Measurements from ENCODE around the gene FCN3. TPM values are rescaled to one million over a fixed set of nuclear protein-coding genes. Genes with fewer than 3 reads are reported as not detected.

The FCN3 gene
- total and polyA plus RNA-seq, 9 donors: 0.35 to 7.6 (median 2.4) TPM

GRCh38 chr1:27349784-27350662 is 24.6 kb downstream of the FCN3 start:
- DNase-seq: peak; percentile 63 to 79 (median 66)
- intact Hi-C loops (cut with DNase I): loop anchor here in 2 of 4 donors (2.0 to 10.0 kb wide), 2 partner anchors 27 to 45 kb away; partner anchors contain the start of gene TMEM222 (in 1 of the 2)
- no peaks in the 10 kb centered on the region for H3K9me3 ChIP-seq
- H3K4me3 ChIP-seq: peak overlapping the region; percentile 45
- WGBS, 3 donors: 5 to 7% (median 5%) methylated on average over 65 to 84 of the region's 84 CpGs
- H3K27ac ChIP-seq: no peak overlapping the region
- TF ChIP-seq CTCF (IDR thresholded peaks at IDR 0.05) (peak in 1 of 3 donors; percentile 6), POLR2A (IDR thresholded peaks at IDR 0.05) (no peak), EP300 (IDR thresholded peaks at IDR 0.05) (no peak)
- peaks cover 8% of the 10 kb centered on the region for H3K4me1 ChIP-seq (ENCODE audit: insufficient read depth)
- H3K36me3 ChIP-seq: no peaks in the 10 kb centered on the region
- no peaks in the 10 kb centered on the region for H3K27me3 ChIP-seq

GRCh38 chr1:27348861-27349783 is 25.5 kb downstream of the FCN3 start:
- TF ChIP-seq POLR2A (IDR thresholded peaks at IDR 0.05): no peak
- TF ChIP-seq CTCF (IDR thresholded peaks at IDR 0.05): no peak
- no peak for TF ChIP-seq EP300 (IDR thresholded peaks at IDR 0.05)
- Histone ChIP-seq H3K27ac (no peak overlapping the region), H3K36me3 (no peaks in the 10 kb centered on the region), H3K4me3 (peak overlapping the region; percentile 45), H3K4me1 (ENCODE audit: insufficient read depth) (peaks cover 8% of the 10 kb centered on the region), H3K27me3 (no peaks in the 10 kb centered on the region), H3K9me3 (no peaks in the 10 kb centered on the region)
- intact Hi-C loops (cut with DNase I): no loop called here
- WGBS, 3 donors: 19 to 27% (median 20%) methylated on average over 44 to 51 of the region's 51 CpGs
- peak in 1 of 5 donors; percentile 35 for DNase-seq

GRCh38 chr1:27346991-27347624 is 27.5 kb downstream of the FCN3 start:
- Histone ChIP-seq H3K27me3 (no peaks in the 10 kb centered on the region), H3K4me3 (no peak overlapping the region), H3K27ac (no peak overlapping the region), H3K4me1 (ENCODE audit: insufficient read depth) (peaks cover 8% of the 10 kb centered on the region), H3K36me3 (no peaks in the 10 kb centered on the region), H3K9me3 (no peaks in the 10 kb centered on the region)
- intact Hi-C loops (cut with DNase I): no loop called here
- DNase-seq: no peak
- TF ChIP-seq EP300 (IDR thresholded peaks at IDR 0.05) (no peak), POLR2A (IDR thresholded peaks at IDR 0.05) (no peak), CTCF (IDR thresholded peaks at IDR 0.05) (no peak)
- 75 to 81% (median 78%) methylated on average over 14 of the region's 14 CpGs for WGBS, 3 donors

GRCh38 chr1:27346357-27346756 is 28.3 kb downstream of the FCN3 start:
- H3K27me3 ChIP-seq: no peaks in the 10 kb centered on the region
- H3K4me3 ChIP-seq: no peak overlapping the region
- peaks cover 8% of the 10 kb centered on the region for H3K4me1 ChIP-seq (ENCODE audit: insufficient read depth)
- H3K27ac ChIP-seq: no peak overlapping the region
- intact Hi-C loops (cut with DNase I): no loop called here
- no peak for DNase-seq
- 86 to 89% (median 88%) methylated on average over 8 of the region's 8 CpGs for WGBS, 3 donors
- no peaks in the 10 kb centered on the region for H3K36me3 ChIP-seq
- no peaks in the 10 kb centered on the region for H3K9me3 ChIP-seq
- TF ChIP-seq CTCF (IDR thresholded peaks at IDR 0.05): no peak
- TF ChIP-seq EP300 (IDR thresholded peaks at IDR 0.05): no peak
- no peak for TF ChIP-seq POLR2A (IDR thresholded peaks at IDR 0.05)

All from ovary (tissue), 9 donors.